ENCODE data around the gene ELN.

Gene ELN

GRCh38 chr7:74099031-74099430, 71.1 kb downstream of the ELN start:
- peaks cover 4% of the 10 kb centered on the region for H3K36me3 Mint-ChIP-seq
- no peak overlapping the region for H3K4me3 Mint-ChIP-seq

GRCh38 chr7:74101061-74101681, 73.2 kb downstream of the ELN start:
- Mint-ChIP-seq H3K9me3 (no peaks in the 10 kb centered on the region), H3K27ac (no peak overlapping the region), H3K4me3 (no peak overlapping the region), H3K4me1 (no peaks in the 10 kb centered on the region), H3K27me3 (no peaks in the 10 kb centered on the region), H3K36me3 (peaks cover 4% of the 10 kb centered on the region)

More at GRCh38 chr7:74099031-74099430, 71.1 kb downstream of the ELN start:
- Mint-ChIP-seq H3K27me3 (no peaks in the 10 kb centered on the region), H3K4me1 (peaks cover 11% of the 10 kb centered on the region), H3K9me3 (no peaks in the 10 kb centered on the region), H3K27ac (no peak overlapping the region)

- Mint-ChIP-seq H3K9me3 (no peaks in the 10 kb centered on the region), H3K36me3 (no peaks in the 10 kb centered on the region), H3K4me1 (no peaks in the 10 kb centered on the region), H3K4me3 (no peak overlapping the region), H3K27ac (no peak overlapping the region), H3K27me3 (no peaks in the 10 kb centered on the region)
These were observed 75.3 kb downstream of the ELN start for GRCh38 chr7:74103219-74103772.

GRCh38 chr7:74104702-74105101, 76.7 kb downstream of the ELN start:
- Mint-ChIP-seq H3K27ac (no peak overlapping the region), H3K36me3 (no peaks in the 10 kb centered on the region), H3K27me3 (no peaks in the 10 kb centered on the region), H3K4me3 (no peak overlapping the region), H3K9me3 (no peaks in the 10 kb centered on the region), H3K4me1 (no peaks in the 10 kb centered on the region)

GRCh38 chr7:74105992-74106391, 78.0 kb downstream of the ELN start:
- H3K36me3 Mint-ChIP-seq = no peaks in the 10 kb centered on the region

GRCh38 chr7:74106846-74107245, 78.9 kb downstream of the ELN start:
- no peaks in the 10 kb centered on the region for H3K36me3 Mint-ChIP-seq
- H3K27me3 Mint-ChIP-seq = no peaks in the 10 kb centered on the region
- no peaks in the 10 kb centered on the region for H3K4me1 Mint-ChIP-seq
- H3K9me3 Mint-ChIP-seq = no peaks in the 10 kb centered on the region
- H3K27ac Mint-ChIP-seq = no peak overlapping the region
- H3K4me3 Mint-ChIP-seq = no peak overlapping the region

More at GRCh38 chr7:74105992-74106391, 78.0 kb downstream of the ELN start:
- Mint-ChIP-seq H3K27ac (no peak overlapping the region), H3K9me3 (no peaks in the 10 kb centered on the region), H3K4me1 (no peaks in the 10 kb centered on the region), H3K27me3 (no peaks in the 10 kb centered on the region), H3K4me3 (no peak overlapping the region)

GRCh38 chr7:74115326-74115725, 87.4 kb downstream of the ELN start:
- no peaks in the 10 kb centered on the region for H3K4me1 Mint-ChIP-seq
- peaks cover 3% of the 10 kb centered on the region for H3K36me3 Mint-ChIP-seq
- no peaks in the 10 kb centered on the region for H3K9me3 Mint-ChIP-seq

GRCh38 chr7:74116356-74116755, 88.4 kb downstream of the ELN start:
- no peak overlapping the region for H3K27ac Mint-ChIP-seq
- peaks cover 5% of the 10 kb centered on the region for H3K36me3 Mint-ChIP-seq
- H3K9me3 Mint-ChIP-seq = no peaks in the 10 kb centered on the region
- no peaks in the 10 kb centered on the region for H3K4me1 Mint-ChIP-seq
- H3K4me3 Mint-ChIP-seq = no peak overlapping the region
- H3K27me3 Mint-ChIP-seq = no peaks in the 10 kb centered on the region

More at GRCh38 chr7:74115326-74115725, 87.4 kb downstream of the ELN start:
- no peak overlapping the region for H3K27ac Mint-ChIP-seq
- no peaks in the 10 kb centered on the region for H3K27me3 Mint-ChIP-seq
- no peak overlapping the region for H3K4me3 Mint-ChIP-seq
